ENCODE data around the gene MYBBP1A.

MYBBP1A gene

GRCh38 chr17:4531988-4532736 lies 23.0 kb downstream of the MYBBP1A start:
- Histone ChIP-seq H3K4me3 (IDR thresholded peaks at IDR 0.05; ENCODE audit: insufficient read depth, low read depth, low read length) (no peak overlapping the region), H3K36me3 (ENCODE audit: insufficient read depth) (no peaks in the 10 kb centered on the region), H3K4me2 (no peak overlapping the region), H3K4me1 (ENCODE audit: low read depth, poor library complexity, severe bottlenecking) (no peaks in the 10 kb centered on the region), H3K27me3 (ENCODE audit: insufficient read depth, low read depth) (peaks cover 19% of the 10 kb centered on the region; the same call in 1 of the 2 replicates), H3K27ac (no peak overlapping the region), H3K9ac (no peak overlapping the region), H2AFZ (ENCODE audit: low read depth) (no peak overlapping the region), H4K20me1 (ENCODE audit: insufficient read depth) (no peaks in the 10 kb centered on the region), H3K79me2 (ENCODE audit: insufficient read depth, low read depth) (no peaks in the 10 kb centered on the region)
- no peak for TF ChIP-seq CTCF (conservative IDR thresholded peaks at IDR 0.05; ENCODE audit: low read depth, low read length)

DNA sequence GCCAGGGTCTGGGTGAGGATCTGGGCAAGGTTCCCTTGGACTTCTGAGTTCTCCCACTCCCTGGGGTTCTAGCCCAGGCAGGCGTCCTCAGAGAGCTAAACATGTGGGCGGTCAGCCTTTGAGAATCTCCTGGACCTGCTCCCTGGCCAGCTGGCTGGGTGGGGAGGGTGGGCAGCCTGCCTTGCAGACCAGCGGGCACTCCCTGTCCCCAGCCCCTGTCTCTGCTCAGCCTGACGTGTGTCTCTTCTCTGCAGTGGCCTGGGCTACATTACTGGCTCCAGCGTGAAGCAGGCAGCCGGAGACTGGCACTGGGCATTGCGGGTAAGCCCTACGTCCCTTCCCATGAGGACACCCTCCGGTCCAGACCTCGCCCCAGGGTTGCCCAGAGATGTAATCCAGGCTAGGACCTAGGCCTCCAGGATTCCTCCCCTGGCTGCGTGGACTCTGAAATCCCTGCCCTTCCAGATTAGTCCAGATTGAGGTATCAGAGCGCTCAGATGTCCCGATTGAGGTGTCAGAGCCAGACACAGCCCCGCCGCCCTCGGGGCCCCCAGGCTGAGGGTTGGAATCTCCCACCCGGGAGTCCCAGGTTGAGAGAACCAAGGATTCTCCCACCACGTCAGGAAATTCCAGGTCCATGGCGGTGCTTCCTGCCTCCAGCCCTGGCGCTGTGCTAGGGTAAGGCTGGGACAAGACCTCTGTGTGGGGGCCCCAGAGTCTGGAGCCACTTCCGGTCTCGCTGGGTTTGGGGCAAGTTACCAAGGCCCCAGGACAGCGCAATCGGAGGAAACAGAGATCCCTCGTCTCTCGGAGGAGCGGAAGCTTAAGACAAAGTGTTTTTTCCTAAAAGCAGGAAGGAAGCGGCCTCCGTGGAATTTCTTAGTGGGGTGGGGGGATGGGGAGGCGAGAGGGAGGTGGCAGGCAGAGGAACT lies 24.1 kb downstream of the MYBBP1A start:
- Histone ChIP-seq H3K79me2 (ENCODE audit: insufficient read depth, low read depth) (no peaks in the 10 kb centered on the region), H2AFZ (ENCODE audit: low read depth) (no peak overlapping the region), H3K27ac (no peak overlapping the region), H3K4me2 (no peak overlapping the region), H3K4me3 (IDR thresholded peaks at IDR 0.05; ENCODE audit: insufficient read depth, low read depth, low read length) (no peak overlapping the region), H3K4me1 (ENCODE audit: low read depth, poor library complexity, severe bottlenecking) (no peaks in the 10 kb centered on the region), H4K20me1 (ENCODE audit: insufficient read depth) (no peaks in the 10 kb centered on the region), H3K27me3 (ENCODE audit: insufficient read depth, low read depth) (peaks cover 22% of the 10 kb centered on the region; the same call in 1 of the 2 replicates), H3K36me3 (ENCODE audit: insufficient read depth) (no peaks in the 10 kb centered on the region), H3K9ac (no peak overlapping the region)
- no peak for TF ChIP-seq CTCF (conservative IDR thresholded peaks at IDR 0.05; ENCODE audit: low read depth, low read length)

DNA sequence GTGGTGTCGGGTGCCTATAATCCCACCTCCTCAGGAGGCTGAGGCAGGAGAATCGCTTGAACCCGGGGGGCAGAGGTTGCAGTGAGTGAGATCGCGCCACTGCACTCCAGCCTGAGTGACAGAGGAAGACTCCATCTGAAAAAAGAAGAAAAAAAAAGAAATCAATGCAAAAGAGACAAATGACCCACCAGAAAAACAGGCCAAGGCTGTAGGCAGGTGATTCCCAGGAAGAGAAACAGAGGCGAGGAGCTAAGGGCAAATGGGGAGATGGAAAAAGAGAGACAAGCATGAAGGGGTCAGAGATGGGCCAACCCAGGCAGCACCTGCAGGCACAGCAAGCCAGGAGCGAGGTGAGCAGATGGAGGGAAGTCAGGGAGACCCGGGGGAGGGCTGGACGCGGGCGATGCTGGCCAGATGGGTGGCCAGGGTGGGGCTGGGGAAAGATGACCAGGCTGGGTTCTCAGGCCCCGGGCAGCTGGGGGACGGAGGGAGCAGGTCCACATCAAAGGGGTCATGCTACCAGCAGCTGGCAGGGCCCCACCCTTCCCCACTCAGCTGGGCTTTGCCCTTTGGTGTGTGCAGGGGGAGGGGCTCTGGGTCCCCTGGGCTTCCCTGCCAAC lies 25.5 kb downstream of the MYBBP1A start:
- Histone ChIP-seq H3K27me3 (ENCODE audit: insufficient read depth, low read depth) (peaks cover 22% of the 10 kb centered on the region; the same call in 1 of the 2 replicates), H3K4me2 (no peak overlapping the region), H3K79me2 (ENCODE audit: insufficient read depth, low read depth) (no peaks in the 10 kb centered on the region), H3K4me3 (IDR thresholded peaks at IDR 0.05; ENCODE audit: insufficient read depth, low read depth, low read length) (no peak overlapping the region), H3K9ac (no peak overlapping the region), H4K20me1 (ENCODE audit: insufficient read depth) (no peaks in the 10 kb centered on the region), H2AFZ (ENCODE audit: low read depth) (no peak overlapping the region), H3K36me3 (ENCODE audit: insufficient read depth) (no peaks in the 10 kb centered on the region), H3K27ac (no peak overlapping the region), H3K4me1 (ENCODE audit: low read depth, poor library complexity, severe bottlenecking) (no peaks in the 10 kb centered on the region)
- no peak for TF ChIP-seq CTCF (conservative IDR thresholded peaks at IDR 0.05; ENCODE audit: low read depth, low read length)

DNA sequence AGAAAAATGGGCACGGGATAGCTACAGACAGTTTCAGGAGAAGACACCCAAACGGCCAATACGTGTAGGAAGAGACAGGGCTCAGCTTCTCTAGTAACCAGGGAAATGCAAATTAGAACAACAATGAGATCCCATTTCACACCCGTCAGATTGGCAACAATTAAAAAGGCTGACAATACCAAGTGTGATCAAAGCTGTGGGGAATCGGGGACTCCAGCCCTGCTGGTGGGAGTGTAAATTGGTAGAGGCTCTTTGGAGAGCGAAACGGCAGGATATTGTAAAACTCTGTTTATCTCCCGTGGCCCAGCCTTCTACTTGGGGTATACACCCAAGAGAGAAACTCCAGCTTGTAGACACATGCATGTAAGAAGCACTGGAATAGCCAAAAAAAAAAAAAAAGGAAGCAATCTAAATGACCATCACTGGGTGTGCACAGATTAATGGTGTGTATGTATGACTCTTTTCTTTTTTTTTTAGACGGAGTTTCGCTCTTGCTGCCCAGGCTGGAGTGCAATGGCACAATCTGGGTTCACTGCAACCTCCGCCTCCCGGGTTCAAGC lies 27.5 kb downstream of the MYBBP1A start:
- Histone ChIP-seq H3K27me3 (ENCODE audit: insufficient read depth, low read depth) (peaks cover 22% of the 10 kb centered on the region; the same call in 1 of the 2 replicates), H3K36me3 (ENCODE audit: insufficient read depth) (no peaks in the 10 kb centered on the region), H3K4me2 (no peak overlapping the region), H3K4me3 (IDR thresholded peaks at IDR 0.05; ENCODE audit: insufficient read depth, low read depth, low read length) (no peak overlapping the region), H3K27ac (no peak overlapping the region), H3K79me2 (ENCODE audit: insufficient read depth, low read depth) (no peaks in the 10 kb centered on the region), H3K9ac (no peak overlapping the region), H2AFZ (ENCODE audit: low read depth) (no peak overlapping the region), H4K20me1 (ENCODE audit: insufficient read depth) (no peaks in the 10 kb centered on the region), H3K4me1 (ENCODE audit: low read depth, poor library complexity, severe bottlenecking) (no peaks in the 10 kb centered on the region)
- TF ChIP-seq CTCF (conservative IDR thresholded peaks at IDR 0.05; ENCODE audit: low read depth, low read length) = no peak

All from KMS-11 (cell line).